Nucleus accumbens (tissue), 56 donors: Measurements from ENCODE around the gene TNPO2.

Experiments used
- DNase-seq, 56 donors: peaks; one replicate each; lab custom pipeline; 2025; lab: John Stamatoyannopoulos, UW

TNPO2 gene

DNA sequence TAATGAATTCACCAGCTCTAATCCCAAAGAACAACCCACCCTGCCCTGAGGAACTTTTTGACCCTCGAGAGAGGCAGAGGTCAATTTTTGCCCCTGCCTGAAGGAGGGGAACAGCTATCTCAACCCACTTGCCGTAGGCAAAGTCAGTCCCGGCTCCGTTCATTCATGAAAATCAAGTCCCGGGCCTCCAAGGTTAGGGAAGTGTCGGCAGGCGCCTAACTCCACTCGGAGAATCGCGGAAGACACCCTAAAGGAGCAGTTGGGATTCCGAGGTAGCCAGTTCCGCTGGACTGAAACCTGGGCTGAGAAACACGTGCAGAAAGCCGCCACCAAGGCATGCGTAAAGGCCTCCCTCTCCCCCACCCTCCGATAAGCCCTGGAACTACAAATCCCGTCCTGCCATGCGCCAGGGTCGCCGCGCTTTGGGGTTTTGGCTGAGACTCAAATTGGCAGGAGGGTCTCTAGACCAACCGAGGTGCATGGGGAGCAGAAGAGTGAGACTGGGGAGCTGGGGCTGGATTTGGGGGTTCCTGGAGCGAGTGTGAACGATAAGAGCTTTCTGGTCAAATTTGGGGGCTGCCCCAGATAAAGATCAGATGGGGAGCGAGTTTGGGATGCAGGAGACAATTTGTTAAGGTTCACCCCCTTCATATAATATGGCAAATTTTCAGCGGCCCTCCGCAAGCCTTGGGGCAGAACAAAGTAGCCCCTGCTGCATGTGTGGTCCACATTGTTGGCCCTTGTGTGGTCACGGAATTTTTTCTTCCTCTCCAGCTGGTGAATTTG is at the start of gene TNPO2:
Gene TNPO2 (minus strand): TSS at position 292 of the 786 bp plus-strand sequence. CDS start 2,955 bp downstream, outside the sequence.
- peak in 48 of 56 donors; percentile 9 to 72 (median 44) for DNase-seq

GRCh38 chr19:12772323-12772722 is 48.6 kb upstream of the TNPO2 start:
- DNase-seq: no peak

DNA sequence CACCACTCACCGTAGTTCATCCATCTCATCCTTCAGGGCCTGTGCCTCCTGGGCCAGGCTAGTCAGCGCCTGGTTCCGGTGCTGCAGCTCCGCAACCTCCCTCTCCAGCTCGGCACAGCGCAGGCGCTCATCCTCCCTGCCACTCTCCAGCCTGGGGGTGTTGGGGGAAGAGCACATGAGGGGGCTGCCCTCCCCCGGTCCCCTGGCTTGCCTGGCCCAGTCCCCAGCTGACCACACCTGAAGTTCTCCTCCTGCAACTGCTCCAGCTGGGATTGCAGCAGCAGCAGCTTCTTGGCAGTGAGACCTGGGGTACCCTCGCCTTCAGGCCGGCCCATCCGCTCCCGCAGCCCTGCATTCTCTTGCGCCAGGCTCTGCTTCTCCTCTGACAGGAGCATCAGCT is 47.2 kb upstream of the TNPO2 start:
- no peak for DNase-seq

DNA sequence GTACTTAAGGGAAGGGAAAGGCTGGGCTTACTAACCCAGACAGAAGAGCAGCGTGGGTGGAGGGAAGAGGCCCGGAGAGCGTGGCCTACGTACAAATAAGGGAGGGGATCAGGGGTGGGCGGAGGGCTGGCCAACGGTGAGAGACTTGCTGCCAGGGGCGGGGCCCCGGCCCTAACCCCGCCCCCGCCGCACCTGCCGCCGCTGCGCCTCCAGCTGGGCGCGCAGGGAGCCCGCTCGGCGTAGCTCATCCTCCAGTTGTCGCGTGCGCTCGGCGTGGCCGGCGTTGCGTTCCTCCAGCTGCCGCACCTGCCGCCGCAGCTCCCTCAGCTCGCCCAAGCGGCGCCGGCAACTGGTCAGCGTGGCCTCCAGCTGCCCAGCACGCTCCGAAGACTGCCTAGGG is 46.0 kb upstream of the TNPO2 start:
- no peak for DNase-seq

GRCh38 chr19:12767666-12768065 is 43.9 kb upstream of the TNPO2 start:
- no peak for DNase-seq

DNA sequence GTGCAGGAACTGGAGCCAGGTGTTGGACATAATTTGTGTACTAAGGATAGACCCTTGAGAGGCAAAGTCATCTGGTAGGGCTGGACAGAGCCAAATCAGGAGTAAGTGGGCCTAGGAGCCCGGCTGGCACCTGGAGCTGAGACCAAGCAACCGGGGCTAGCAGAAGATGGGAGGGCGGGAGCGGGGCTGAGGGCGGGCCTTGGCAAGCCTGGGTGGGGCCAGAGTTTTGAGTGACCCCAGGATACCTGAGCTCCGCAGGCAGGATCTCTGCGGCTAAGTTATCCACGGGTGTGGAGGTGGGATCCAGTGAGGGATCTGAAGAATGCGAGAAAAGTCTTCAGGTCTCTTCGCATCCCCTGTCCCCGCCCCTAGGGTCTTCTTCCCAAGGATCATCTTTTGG is 43.4 kb upstream of the TNPO2 start:
- no peak for DNase-seq

- peak in 36 of 56 donors; percentile 5 to 80 (median 56) for DNase-seq
Measured at GRCh38 chr19:12766051-12766521, 42.4 kb upstream of the TNPO2 start.

DNA sequence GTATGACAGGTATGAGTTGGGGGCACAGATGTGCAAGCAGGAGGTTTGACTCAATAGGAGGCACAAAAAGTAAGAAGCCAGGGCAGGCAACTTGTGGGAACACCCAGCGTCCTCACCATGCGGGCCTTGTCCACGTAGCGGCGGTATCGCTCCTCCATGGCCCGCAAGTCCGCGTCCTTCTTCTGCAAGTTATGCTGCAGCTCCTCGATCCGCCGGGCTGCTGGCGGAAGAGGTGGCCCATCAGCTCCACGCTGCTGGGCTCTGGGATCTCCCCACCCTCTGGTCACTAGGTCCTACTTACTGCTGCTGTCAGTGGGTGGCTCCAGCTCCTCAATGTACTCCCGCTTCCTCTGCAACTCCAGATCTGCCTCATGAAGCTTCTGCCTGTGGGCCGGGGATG is 41.0 kb upstream of the TNPO2 start:
- DNase-seq: no peak

GRCh38 chr19:12763100-12763499 is 39.4 kb upstream of the TNPO2 start:
- no peak for DNase-seq

DNA sequence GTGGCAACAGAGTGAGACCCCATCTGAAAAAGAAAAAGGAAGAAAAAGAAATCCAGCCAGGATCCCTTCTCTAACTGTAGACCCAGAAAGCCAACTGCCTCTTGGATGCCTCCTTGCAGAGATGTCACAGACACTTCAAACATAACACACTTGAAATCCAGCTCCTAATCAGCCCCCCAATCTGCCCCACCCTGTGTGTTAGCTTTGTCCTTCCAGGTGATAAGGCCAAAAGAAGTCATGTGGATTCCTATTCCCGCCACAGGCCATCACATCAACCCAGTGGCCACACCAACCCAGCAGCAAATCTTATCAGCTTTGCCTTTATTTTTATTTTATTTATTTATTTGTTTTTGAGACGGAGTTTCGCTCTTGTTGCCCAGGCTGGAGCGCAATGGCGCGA is 36.0 kb upstream of the TNPO2 start:
- no peak for DNase-seq

- peak in 42 of 56 donors; percentile 1 to 74 (median 36) for DNase-seq
Measured at GRCh38 chr19:12757544-12758274, 34.0 kb upstream of the TNPO2 start.

GRCh38 chr19:12756150-12756883 is 32.6 kb upstream of the TNPO2 start:
- DNase-seq: no peak

DNA sequence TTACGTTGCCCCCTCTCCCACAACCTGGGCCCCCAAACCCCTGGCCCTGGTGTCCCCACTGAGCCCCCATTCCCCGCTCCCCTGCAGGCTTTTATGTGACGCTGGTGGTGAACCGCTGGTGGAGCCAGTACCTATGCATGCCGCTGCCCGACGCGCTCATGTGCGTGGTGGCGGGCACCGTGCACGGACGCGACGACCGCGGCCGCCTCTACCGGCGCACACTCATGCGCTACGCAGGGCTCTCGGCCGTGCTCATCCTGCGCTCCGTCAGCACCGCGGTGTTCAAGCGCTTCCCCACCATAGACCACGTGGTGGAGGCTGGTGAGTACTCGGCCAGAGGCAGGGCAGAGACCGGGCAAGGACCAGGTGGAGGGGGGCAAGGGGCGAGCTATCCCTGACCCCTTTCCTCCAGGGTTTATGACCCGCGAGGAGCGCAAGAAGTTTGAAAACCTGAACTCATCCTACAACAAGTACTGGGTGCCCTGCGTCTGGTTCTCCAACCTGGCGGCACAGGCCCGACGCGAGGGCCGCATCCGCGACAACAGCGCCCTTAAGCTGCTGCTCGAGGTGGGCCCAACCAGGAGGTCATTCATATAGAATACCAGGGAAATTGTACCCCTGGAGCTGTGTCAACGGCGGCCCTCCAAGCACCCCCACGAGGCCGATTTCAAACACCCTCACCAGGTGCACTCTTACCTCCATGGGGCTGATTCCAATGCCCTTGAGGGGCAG is 30.9 kb upstream of the TNPO2 start:
- DNase-seq: no peak

DNA sequence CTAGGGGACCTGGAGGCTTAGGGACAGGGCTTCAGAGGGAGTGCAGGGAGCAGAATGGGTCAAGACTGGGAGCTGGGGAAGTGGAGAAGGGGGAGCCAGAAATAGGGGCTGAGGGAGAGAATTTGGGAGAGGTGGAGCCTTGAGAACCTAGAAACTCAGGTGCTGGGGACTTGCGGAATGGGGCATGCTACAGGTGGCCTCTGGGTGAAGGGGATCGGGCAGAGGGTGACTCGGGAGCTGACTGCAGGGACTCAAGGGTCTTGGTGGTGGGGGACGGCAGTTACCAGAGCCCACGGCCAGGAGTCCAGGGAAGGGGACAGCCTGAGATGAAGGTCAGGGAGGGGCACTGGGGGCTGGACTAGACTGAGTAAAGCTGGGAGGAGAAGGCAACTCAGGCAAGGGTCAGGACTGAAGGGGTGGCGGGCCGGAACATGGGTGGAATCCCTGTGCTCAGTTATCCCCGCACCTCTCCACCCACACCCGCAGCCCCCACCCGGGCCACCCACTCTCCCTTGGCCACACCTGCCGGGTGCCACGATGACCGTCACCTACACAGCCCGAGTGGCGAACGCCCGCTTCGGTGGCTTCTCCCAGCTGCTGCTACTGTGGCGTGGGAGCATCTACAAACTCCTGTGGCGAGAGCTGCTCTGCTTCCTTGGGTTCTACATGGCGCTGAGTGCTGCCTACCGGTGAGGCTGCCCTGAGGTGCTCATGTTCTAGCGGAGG is 28.5 kb upstream of the TNPO2 start:
- DNase-seq: no peak

- no peak for DNase-seq
Measured at GRCh38 chr19:12751635-12752034, 27.9 kb upstream of the TNPO2 start, which contains the start of gene BEST2. Gene BEST2, plus strand, starts transcription at chr19:12751791. Its CDS starts 802 bp downstream, at chr19:12752593.

GRCh38 chr19:12750851-12751250 is 27.1 kb upstream of the TNPO2 start:
- DNase-seq: no peak

DNA sequence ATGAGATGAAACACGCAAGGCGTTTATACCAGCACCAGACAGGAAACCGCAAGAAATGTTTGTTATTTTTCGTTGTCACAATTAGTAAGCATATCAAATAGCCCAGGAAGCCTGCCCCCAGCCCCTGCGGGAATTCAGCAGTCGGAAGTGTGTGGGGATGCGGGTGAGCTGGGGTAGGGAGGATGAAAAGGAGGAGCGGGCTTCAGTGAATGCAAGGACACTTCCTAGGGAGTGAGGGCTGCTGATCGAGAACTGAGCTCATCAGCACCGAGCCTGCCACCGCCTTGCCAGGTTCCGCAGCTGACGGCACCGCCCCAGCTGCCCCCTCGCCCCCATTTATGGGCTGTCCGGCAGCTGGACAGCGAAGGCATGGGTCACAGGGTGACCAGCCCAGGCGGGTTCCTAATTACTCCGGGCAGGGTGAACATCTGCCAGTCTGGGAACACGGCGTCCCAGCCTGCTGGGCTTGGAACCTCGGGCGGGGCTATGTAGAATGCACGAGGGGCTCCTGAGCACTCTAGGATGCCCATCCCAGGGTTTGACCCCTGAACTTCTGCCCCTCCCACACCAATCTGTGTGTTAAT is 26.3 kb upstream of the TNPO2 start:
- DNase-seq: no peak

DNA sequence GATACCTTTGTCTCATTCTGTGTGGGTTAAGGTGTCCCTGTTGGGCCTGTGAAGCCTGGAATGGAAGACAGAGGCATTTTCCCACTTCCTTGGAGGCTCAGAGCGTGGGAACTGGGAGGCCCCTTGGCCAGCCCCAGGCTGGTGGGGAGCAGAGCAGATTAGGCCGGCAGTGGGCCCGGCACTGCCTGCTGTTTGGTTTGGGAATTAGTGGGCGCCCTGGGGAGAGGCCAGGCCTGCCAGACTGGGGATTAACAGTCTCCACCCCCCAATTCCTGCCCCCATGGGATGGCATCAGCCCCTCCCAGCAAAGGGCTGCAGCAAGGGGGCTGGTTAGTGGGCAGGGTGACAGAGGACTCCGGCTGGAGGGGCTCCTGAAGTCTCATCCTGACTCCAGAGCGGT is 24.8 kb upstream of the TNPO2 start:
- DNase-seq: no peak
